ENCODE measurements around the gene C1QTNF7. TPM values are rescaled to one million over a fixed set of nuclear protein-coding genes. Genes with fewer than 3 reads are reported as not detected.

C1QTNF7 gene
- total RNA-seq, 1 experiment from 2014 or later = not detected

DNA sequence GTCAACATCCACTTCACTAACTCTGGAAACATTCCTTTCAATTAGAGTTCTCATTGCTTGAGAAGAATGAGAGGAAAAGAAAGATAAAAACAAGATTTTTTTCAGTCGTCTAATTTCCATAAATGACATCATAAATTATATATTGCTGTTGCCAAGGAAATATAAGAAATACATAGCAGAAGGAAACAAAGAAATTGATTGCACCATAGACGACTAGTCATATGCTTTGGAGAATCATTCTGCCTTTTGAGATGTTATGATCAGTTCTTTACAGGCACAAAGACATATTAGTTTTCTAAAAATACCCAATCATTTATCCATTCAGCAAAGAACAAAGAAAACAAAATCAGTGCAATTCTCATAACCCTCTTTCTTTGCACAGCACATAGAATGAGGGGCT lies 672 bp upstream of the C1QTNF7 start:
- Histone ChIP-seq H3K36me3 (ENCODE audit: control insufficient read depth in 1 of 2, insufficient read depth in 2 of 2, low read length in 2 of 2) (no peaks in the 10 kb centered on the region), H3K4me3 (replicated peaks in 1 of 2; ENCODE audit: low read depth in 1 of 2, low read length in 2 of 2) (no peak overlapping the region), H3K27me3 (ENCODE audit: insufficient read depth, low read length) (peaks cover 15% of the 10 kb centered on the region), H3K27ac (ENCODE audit: low read depth, low read length) (no peak overlapping the region), H3K9me2 (ENCODE audit: insufficient read depth) (no peaks in the 10 kb centered on the region), H3K4me1 (ENCODE audit: control insufficient read depth in 1 of 2, insufficient read depth in 2 of 2, low read length in 2 of 2) (no peaks in the 10 kb centered on the region), H3K4me2 (ENCODE audit: low read length) (no peak overlapping the region), H4K20me1 (ENCODE audit: insufficient read depth) (no peaks in the 10 kb centered on the region), H3K9me3 (ENCODE audit: control insufficient read depth in 1 of 2, insufficient read depth in 1 of 2, low read depth in 1 of 2, low read length in 2 of 2) (no peaks in the 10 kb centered on the region), H3K79me2 (ENCODE audit: insufficient read depth, low read length) (no peaks in the 10 kb centered on the region), H3K9ac (ENCODE audit: low read length) (no peak overlapping the region), H2AFZ (ENCODE audit: low read depth, low read length, poor library complexity, severe bottlenecking) (no peak overlapping the region)
- no peak for ATAC-seq
- CTCF ChIA-PET = no interaction called here
- POLR2A ChIA-PET = no interaction called here
- no TSS peak for BruUV-seq (replicated peaks)
- TF ChIP-seq EZH2phosphoT487 (IDR thresholded peaks at IDR 0.05; ENCODE audit: borderline replicate concordance) = no peak
- TF ChIP-seq REST (IDR thresholded peaks at IDR 0.05; ENCODE audit: low read depth) = no peak
- TF ChIP-seq SIN3A (IDR thresholded peaks at IDR 0.05; ENCODE audit: low read depth) = no peak
- TF ChIP-seq POLR2A (IDR thresholded peaks at IDR 0.05; ENCODE audit: borderline replicate concordance, extremely low read depth, insufficient read depth, insufficient read length) = no peak
- TF ChIP-seq POLR2AphosphoS5 (IDR thresholded peaks at IDR 0.05; ENCODE audit: low read depth, low read length) = no peak
- no peak for TF ChIP-seq JUND (IDR thresholded peaks at IDR 0.05)
- no peak for TF ChIP-seq YY1 (IDR thresholded peaks at IDR 0.05; ENCODE audit: extremely low read depth, insufficient replicate concordance, low read depth, low read length)
- TF ChIP-seq, protein P1, sequence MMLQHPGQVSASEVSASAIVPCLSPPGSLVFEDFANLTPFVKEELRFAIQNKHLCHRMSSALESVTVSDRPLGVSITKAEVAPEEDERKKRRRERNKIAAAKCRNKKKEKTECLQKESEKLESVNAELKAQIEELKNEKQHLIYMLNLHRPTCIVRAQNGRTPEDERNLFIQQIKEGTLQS (IDR thresholded peaks at IDR 0.05) = no peak
- TF ChIP-seq SP1 (IDR thresholded peaks at IDR 0.05; ENCODE audit: low read depth) = no peak
- no peak for TF ChIP-seq ZBTB33 (IDR thresholded peaks at IDR 0.05; ENCODE audit: extremely low read depth, insufficient replicate concordance, low read length)
- no peak for TF ChIP-seq RAD21 (IDR thresholded peaks at IDR 0.05; ENCODE audit: low read depth)
- TF ChIP-seq CBX3 (IDR thresholded peaks at IDR 0.05; ENCODE audit: low read depth) = no peak
- no peak for TF ChIP-seq SRF (IDR thresholded peaks at IDR 0.05; ENCODE audit: low read depth)
- TF ChIP-seq ZFX (IDR thresholded peaks at IDR 0.05) = no peak
- no peak for TF ChIP-seq EGR1 (IDR thresholded peaks at IDR 0.05; ENCODE audit: low read depth)
- TF ChIP-seq FOSL1 (IDR thresholded peaks at IDR 0.05; ENCODE audit: low read depth) = no peak
- intact Hi-C loops (cut with micrococcal nuclease) = no loop called here
- RAD21 ChIA-PET (ENCODE audit: low non-redundant PET in 1 of 2, low total read pairs in 2 of 2, uncharacterized antibody in 2 of 2, unreplicated experiment in 2 of 2) = no interaction called here
- DNase-seq (ENCODE audit: low read depth, low spot score) = no peak
